Measurements from ENCODE around the gene VPS35L. TPM values are rescaled to one million over a fixed set of nuclear protein-coding genes. Genes with fewer than 3 reads are reported as not detected.
A peak's percentile ranks its signal among the peaks of the same experiment; 100 is the strongest.

Gene VPS35L
- polyA plus RNA-seq, 1 donor, result 53.2 TPM

DNA sequence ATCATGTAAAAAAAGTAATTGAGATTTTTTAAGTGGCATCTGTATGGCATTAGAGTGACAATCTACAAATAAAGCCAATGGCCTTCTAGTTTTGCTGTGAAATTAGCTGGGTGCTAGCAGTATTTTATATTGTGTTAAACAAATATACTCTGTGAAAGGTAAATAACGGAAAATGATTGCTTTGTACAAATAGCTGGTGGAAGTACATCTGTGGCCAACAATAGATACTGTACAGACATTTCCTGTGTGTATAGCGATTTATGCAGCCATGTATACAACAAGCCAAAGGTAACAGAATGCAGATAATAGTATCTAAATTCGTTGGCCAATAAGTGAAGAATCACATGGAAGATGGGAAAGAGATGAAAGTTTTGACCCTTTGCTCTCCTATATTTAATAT is 189.2 kb downstream of the VPS35L start:
- no CpG with 5 or more reads among the region's 3 CpGs for WGBS (ENCODE audit: insufficient coverage, low lambda C conversion rate)
- DNase-seq, result no peak
- Histone ChIP-seq H3K4me1 (ENCODE audit: control insufficient read depth, insufficient read depth, low read length) (peaks cover 31% of the 10 kb centered on the region), H3K4me3 (ENCODE audit: low read length) (no peak overlapping the region), H3K36me3 (ENCODE audit: control insufficient read depth, insufficient read depth, low read length) (peaks cover 2% of the 10 kb centered on the region), H3K27me3 (ENCODE audit: control insufficient read depth, insufficient read depth, low read length) (no peaks in the 10 kb centered on the region), H3K9me3 (ENCODE audit: control insufficient read depth, low read depth, low read length) (no peaks in the 10 kb centered on the region), H3K27ac (ENCODE audit: low read length) (no peak overlapping the region)

- no CpG with 5 or more reads among the region's 9 CpGs for WGBS (ENCODE audit: insufficient coverage, low lambda C conversion rate)
- Histone ChIP-seq H3K4me1 (ENCODE audit: control insufficient read depth, insufficient read depth, low read length) (peaks cover 31% of the 10 kb centered on the region), H3K36me3 (ENCODE audit: control insufficient read depth, insufficient read depth, low read length) (no peaks in the 10 kb centered on the region), H3K27me3 (ENCODE audit: control insufficient read depth, insufficient read depth, low read length) (no peaks in the 10 kb centered on the region), H3K9me3 (ENCODE audit: control insufficient read depth, low read depth, low read length) (no peaks in the 10 kb centered on the region), H3K4me3 (ENCODE audit: low read length) (no peak overlapping the region), H3K27ac (ENCODE audit: low read length) (peak overlapping the region; percentile 3)
- DNase-seq, result peak; percentile 18 to 61
Observed at GRCh38 chr16:19745286-19746010, 189.9 kb downstream of the VPS35L start.

GRCh38 chr16:19746561-19746960 is 191.1 kb downstream of the VPS35L start:
- 100% methylated on average over 1 of the region's 4 CpGs for WGBS (ENCODE audit: insufficient coverage, low lambda C conversion rate)
- Histone ChIP-seq H3K4me1 (ENCODE audit: control insufficient read depth, insufficient read depth, low read length) (peaks cover 31% of the 10 kb centered on the region), H3K4me3 (ENCODE audit: low read length) (no peak overlapping the region), H3K27ac (ENCODE audit: low read length) (no peak overlapping the region), H3K36me3 (ENCODE audit: control insufficient read depth, insufficient read depth, low read length) (no peaks in the 10 kb centered on the region), H3K9me3 (ENCODE audit: control insufficient read depth, low read depth, low read length) (no peaks in the 10 kb centered on the region), H3K27me3 (ENCODE audit: control insufficient read depth, insufficient read depth, low read length) (no peaks in the 10 kb centered on the region)
- DNase-seq, result no peak

- H3K4me1 ChIP-seq (ENCODE audit: control insufficient read depth, insufficient read depth, low read length), result peaks cover 27% of the 10 kb centered on the region
- no peak for DNase-seq
- H3K36me3 ChIP-seq (ENCODE audit: control insufficient read depth, insufficient read depth, low read length), result no peaks in the 10 kb centered on the region
- H3K27me3 ChIP-seq (ENCODE audit: control insufficient read depth, insufficient read depth, low read length), result no peaks in the 10 kb centered on the region
- no peak overlapping the region for H3K4me3 ChIP-seq (ENCODE audit: low read length)
- no CpG with 5 or more reads among the region's 2 CpGs for WGBS (ENCODE audit: insufficient coverage, low lambda C conversion rate)
- no peak overlapping the region for H3K27ac ChIP-seq (ENCODE audit: low read length)
- no peaks in the 10 kb centered on the region for H3K9me3 ChIP-seq (ENCODE audit: control insufficient read depth, low read depth, low read length)
Observed at GRCh38 chr16:19748389-19749168, 193.1 kb downstream of the VPS35L start.

- H3K4me3 ChIP-seq (ENCODE audit: low read length), result no peak overlapping the region
- H3K4me1 ChIP-seq (ENCODE audit: control insufficient read depth, insufficient read depth, low read length), result peaks cover 25% of the 10 kb centered on the region
- H3K9me3 ChIP-seq (ENCODE audit: control insufficient read depth, low read depth, low read length), result no peaks in the 10 kb centered on the region
- H3K27ac ChIP-seq (ENCODE audit: low read length), result no peak overlapping the region
- 92% methylated on average over 2 of the region's 4 CpGs for WGBS (ENCODE audit: insufficient coverage, low lambda C conversion rate)
- no peaks in the 10 kb centered on the region for H3K27me3 ChIP-seq (ENCODE audit: control insufficient read depth, insufficient read depth, low read length)
- no peaks in the 10 kb centered on the region for H3K36me3 ChIP-seq (ENCODE audit: control insufficient read depth, insufficient read depth, low read length)
- no peak for DNase-seq
Observed at GRCh38 chr16:19749571-19750080, 194.1 kb downstream of the VPS35L start.

Other genes with a start within 250 kb of the VPS35L start
- 17.3 TPM for gene TMC5, start 137.8 kb upstream of the VPS35L start, polyA plus RNA-seq
- gene GDE1, start 33.6 kb upstream of the VPS35L start, polyA plus RNA-seq, result 76.0 TPM
- gene CCP110, start 31.8 kb upstream of the VPS35L start, polyA plus RNA-seq, result 19.3 TPM
- 28.0 TPM for gene KNOP1, start 162.5 kb downstream of the VPS35L start, polyA plus RNA-seq
- gene IQCK, start 162.6 kb downstream of the VPS35L start, polyA plus RNA-seq, result 14.0 TPM

Measured in large intestine (tissue), 3 donors.